Measurements from ENCODE around the gene HOMER1.

- TF ChIP-seq CTCF (IDR thresholded peaks at IDR 0.05; ENCODE audit: low read depth, low read length, poor library complexity, severe bottlenecking): no peak
- no peak for TF ChIP-seq EZH2phosphoT487 (IDR thresholded peaks at IDR 0.05; ENCODE audit: borderline replicate concordance, low read length)
Observed at GRCh38 chr5:79552984-79553383, 39.0 kb upstream of the HOMER1 start.
